GM12878 (cell line): ENCODE data around the gene EEF2KMT. TPM values are rescaled to one million over a fixed set of nuclear protein-coding genes. Genes with fewer than 3 reads are reported as not detected.

ENCODE experiments used
- ATAC-seq: fragments of 200-7000 bp; cut with Tn5 transposase; 3 replicates; pipeline ENCODE4 v1.9.1; 2020; ENCODE audit warnings: mild to moderate bottlenecking, moderate library complexity
- BruUV-seq: library from RNA; stranded (reverse); fragments of 400-500 nt; replicated peaks from 2 replicates; lab custom pipeline; 2021; lab: Mats Ljungman, UMichigan
- CTCF ChIA-PET: fragments of 300-600 bp; sonication (Branson Sonifier 250); formaldehyde crosslinking; extraction: SDS; loops from one replicate; lab custom pipeline; 2021; ENCODE audit warnings: inconsistent platforms; lab: Yijun Ruan, JAX
- POLR2A ChIA-PET: fragments of 350-600 bp; formaldehyde crosslinking; extraction: SDS; loops from one replicate; lab custom pipeline; 2021; ENCODE audit warnings: inconsistent platforms; lab: Charles Lee
- RAD21 ChIA-PET: fragments of 300-600 bp; sonication (Branson Sonifier 250); formaldehyde crosslinking; loops from one replicate; lab custom pipeline; 2023; ENCODE audit warnings: antibody characterized with exemption; ENCODE audit not compliant: unreplicated experiment; lab: Charles Lee
- SMC1A ChIA-PET: fragments of 300-600 bp; sonication (Branson Sonifier 250); formaldehyde crosslinking; loops from one replicate; lab custom pipeline; 2023; ENCODE audit not compliant: unreplicated experiment, uncharacterized antibody; lab: Charles Lee
- DNase-seq: peaks from one replicate; pipeline ENCODE4 v3.0.0-alpha.2; 2011; ENCODE audit warnings: low read depth, low spot score
- FAIRE-seq: peaks from 3 replicates; lab custom pipeline; 2011; peaks lifted over from hg19 to GRCh38; lab: Jason Lieb, UNC
- H2AFZ ChIP-seq: 2 replicates; pipeline ENCODE4 v1.6.0; 2011; ENCODE audit warnings: low read depth, low read length, control low read depth; ENCODE audit not compliant: control insufficient read depth
- H3K27ac ChIP-seq: 2 replicates; pipeline ENCODE4 v1.5.1; 2011; ENCODE audit warnings: control low read depth; ENCODE audit not compliant: control insufficient read depth, insufficient read depth
- H3K27me3 ChIP-seq, 2 experiments: replicated peaks in 1 of 2; 2 replicates each; pipeline versions ENCODE4 v1.6.0 to v1.6.1; 2011; ENCODE audit warnings: low read length in 1 of 2; ENCODE audit not compliant: control insufficient read depth in 2 of 2, insufficient read depth in 2 of 2
- H3K36me3 ChIP-seq, 2 experiments: 2 replicates each; pipeline ENCODE4 v1.5.1; 2011; ENCODE audit warnings: low read length in 1 of 2; ENCODE audit not compliant: control insufficient read depth in 2 of 2, insufficient read depth in 2 of 2
- H3K4me1 ChIP-seq: 2 replicates; pipeline ENCODE4 v1.6.1; 2011; ENCODE audit warnings: mild to moderate bottlenecking, low read length, moderate library complexity, mixed read lengths; ENCODE audit not compliant: control insufficient read depth, insufficient read depth
- H3K4me2 ChIP-seq: 2 replicates; pipeline ENCODE4 v1.6.0; 2011; ENCODE audit warnings: control low read depth; ENCODE audit not compliant: control insufficient read depth, insufficient read depth
- H3K4me3 ChIP-seq: fragments of 200-600 bp; sonication (generic); 2 replicates; pipeline ENCODE4 v1.5.1; 2016
- H3K79me2 ChIP-seq: 2 replicates; pipeline ENCODE4 v1.6.0; 2011; ENCODE audit warnings: low read length; ENCODE audit not compliant: control insufficient read depth, insufficient read depth
- H3K9ac ChIP-seq: 2 replicates; pipeline ENCODE4 v1.8.0; 2011; ENCODE audit warnings: low read length, control low read depth, mixed read lengths; ENCODE audit not compliant: control insufficient read depth, insufficient read depth
- H3K9me3 ChIP-seq: replicated peaks from 3 replicates; pipeline ENCODE4 v1.5.1; 2011; ENCODE audit warnings: mild to moderate bottlenecking, low read length; ENCODE audit not compliant: control insufficient read depth, insufficient read depth
- H4K20me1 ChIP-seq: 2 replicates; pipeline ENCODE4 v1.6.0; 2011; ENCODE audit not compliant: control insufficient read depth, insufficient read depth
- BMI1 ChIP-seq: fragments of 450-650 bp; IDR thresholded peaks from 2 replicates; pipeline ENCODE4 v1.6.1; 2016; ENCODE audit warnings: mild to moderate bottlenecking, moderate library complexity, borderline replicate concordance
- CEBPB ChIP-seq, 2 experiments: fragments of 150-350 bp in 1 of 2; IDR thresholded peaks; 2 replicates each; pipeline ENCODE4 v1.6.1; 2012 to 2014; ENCODE audit warnings: low read depth in 2 of 2, low read length in 2 of 2, borderline replicate concordance in 1 of 2, inconsistent platforms in 1 of 2
- IKZF1 ChIP-seq: fragments of 450-650 bp; conservative IDR thresholded peaks from 2 replicates; pipeline ENCODE4 v1.6.1; 2017; ENCODE audit warnings: antibody characterized with exemption, mild to moderate bottlenecking
- JUND ChIP-seq: IDR thresholded peaks from 2 replicates; pipeline ENCODE4 v1.6.1; 2012; ENCODE audit warnings: low read depth, mild to moderate bottlenecking, low read length, improper control_type of control experiment, moderate library complexity
- KAT2A ChIP-seq: conservative IDR thresholded peaks from 2 replicates; pipeline ENCODE4 v1.6.1; 2011; ENCODE audit warnings: low read depth, low read length; ENCODE audit not compliant: control insufficient read depth
- RBBP5 ChIP-seq: fragments of 200-600 bp; sonication (generic); conservative IDR thresholded peaks from 2 replicates; pipeline ENCODE4 v1.6.1; 2016
- SP1 ChIP-seq: IDR thresholded peaks from one replicate; pipeline ENCODE4 v1.6.1; 2011; ENCODE audit warnings: low read depth, low read length
- ZNF217 ChIP-seq: fragments of 450-650 bp; IDR thresholded peaks from 2 replicates; pipeline ENCODE4 v1.6.1; 2017; ENCODE audit warnings: antibody characterized with exemption, mild to moderate bottlenecking
- ZNF274 ChIP-seq: IDR thresholded peaks from one replicate; pipeline ENCODE4 v1.8.0; 2011; ENCODE audit not compliant: insufficient read length, insufficient read depth
- WGBS: methylation state at CpG from one replicate; pipeline ENCODE4 v1.1.6; 2016; ENCODE audit warnings: low lambda C conversion rate; ENCODE audit not compliant: insufficient replicate concordance, insufficient coverage; ENCODE audit errors: missing lambda C conversion rate; 5-methylcytosine and 5-hydroxymethylcytosine counted together
- in situ Hi-C: fragments of 300-500 bp; cut with MboI; formaldehyde crosslinking; loops from 9 replicates; pipeline ENCODE4 v1.14.3; 2018; ENCODE audit warnings: mixed read lengths
- intact Hi-C: fragments of 100-400 bp; cut with micrococcal nuclease; formaldehyde crosslinking; loops from one replicate; pipeline ENCODE4 v1.14.2; 2022; ENCODE audit not compliant: unreplicated experiment
- polyA plus RNA-seq, 11 experiments: library from polyadenylated mRNA; depleted of rRNA in 4 of 11; unstranded in 6 of 11; stranded (reverse) in 5 of 11; fragments of >200 nt; fragmentation: Nextera tagmentation in 4 of 11; fragmentation: Illumina TruSeq in 1 of 11; extraction: Ambion mirVana in 4 of 11; extraction: Trizol in 1 of 11; gene quantifications; 1 replicate in 1 of 11; 2 replicates in 10 of 11; pipeline versions ENCODE4 v1.2.1 to v1.2.3, GENCODE V29; 2011 to 2016; ENCODE audit warnings: inconsistent platforms in 2 of 11, missing spikeins in 2 of 11, low read depth in 1 of 11
- total RNA-seq, 4 experiments: library from RNA; depleted of rRNA in 3 of 4; stranded (reverse); fragments of >200 nt in 3 of 4; fragmentation: Illumina TruSeq in 1 of 4; extraction: Trizol in 1 of 4; gene quantifications; 2 replicates each; pipeline versions ENCODE4 v1.2.1 to v1.2.3, GENCODE V29; 2013 to 2021
- TF ChIP-seq, protein P1 (sequence below): fragments of 450-650 bp; IDR thresholded peaks from 2 replicates; pipeline ENCODE4 v1.6.1; 2017; ENCODE audit warnings: mild to moderate bottlenecking
- TF ChIP-seq, protein P2 (sequence below): fragments of 450-650 bp; IDR thresholded peaks from 2 replicates; pipeline ENCODE4 v1.6.1; 2016; ENCODE audit warnings: mild to moderate bottlenecking
- TF ChIP-seq, protein P3 (sequence below): fragments of 450-650 bp; IDR thresholded peaks from 2 replicates; pipeline ENCODE4 v1.6.1; 2017; ENCODE audit warnings: mild to moderate bottlenecking, moderate library complexity
- TF ChIP-seq, protein P4 (sequence below): IDR thresholded peaks from 2 replicates; pipeline ENCODE4 v1.6.1; 2012; ENCODE audit warnings: mild to moderate bottlenecking, low read depth, low read length

EEF2KMT gene
- total and polyA plus RNA-seq, 10 of the 15 experiments (the other 5 are each of a cell fraction or from before 2014, with no cell fraction given): 3.8 to 28.1 (median 14.3) TPM

DNA sequence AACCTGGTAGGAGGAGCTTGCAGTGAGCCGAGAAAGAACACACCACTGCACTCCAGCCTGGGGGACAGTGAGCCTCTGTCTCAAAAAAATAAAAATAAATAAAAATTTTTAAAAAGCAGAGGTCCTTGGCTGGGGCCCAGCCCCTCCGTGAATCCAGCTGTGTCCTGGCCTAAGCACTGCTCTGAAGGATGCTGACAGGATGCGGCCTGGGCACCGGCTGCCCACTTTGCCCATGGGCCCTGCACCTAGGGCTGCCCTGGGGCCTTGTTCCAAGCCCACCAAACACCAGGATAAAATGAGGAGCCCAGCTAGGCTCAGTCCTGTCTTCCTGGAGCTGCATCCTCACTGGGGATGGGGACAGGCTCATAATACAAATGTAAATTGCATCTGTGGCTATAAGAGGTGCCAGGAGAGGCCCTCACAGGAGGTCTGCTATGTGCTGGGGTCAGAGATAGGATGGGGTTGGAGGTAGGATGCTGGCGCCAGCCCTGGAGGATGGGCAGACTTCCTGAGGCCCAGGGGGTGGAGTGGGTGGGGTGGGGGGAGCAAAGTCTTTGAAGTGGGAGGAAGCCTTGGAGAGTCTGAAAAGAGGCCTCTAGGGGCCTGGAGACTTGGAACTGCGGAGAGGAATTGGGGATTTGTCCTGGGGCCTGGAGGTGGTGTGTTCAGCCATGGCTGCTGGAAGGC lies 38.1 kb downstream of the EEF2KMT start:
- H2AFZ ChIP-seq: no peak overlapping the region
- H3K36me3 ChIP-seq: no peaks in the 10 kb centered on the region
- no peaks in the 10 kb centered on the region for H4K20me1 ChIP-seq
- in situ Hi-C loops: no loop called here
- SMC1A ChIA-PET: no interaction called here
- no peaks in the 10 kb centered on the region for H3K9me3 ChIP-seq
- FAIRE-seq (no peak), DNase-seq (no peak), ATAC-seq (no peak)
- H3K79me2 ChIP-seq: no peaks in the 10 kb centered on the region
- BruUV-seq: no TSS peak
- no peak overlapping the region for H3K9ac ChIP-seq
- intact Hi-C loops: loop anchor here (10.0 kb wide), 1 partner anchor 85 kb away; no protein-coding TSS in a partner anchor
- no peaks in the 10 kb centered on the region; a peak in 1 of 4 replicates for H3K27me3 ChIP-seq
- peaks cover 12% of the 10 kb centered on the region for H3K4me1 ChIP-seq
- H3K4me3 ChIP-seq: no peak overlapping the region
- RAD21 ChIA-PET: no interaction called here
- POLR2A ChIA-PET: no interaction called here
- 58% methylated on average over 6 of the region's 6 CpGs for WGBS
- H3K27ac ChIP-seq: no peak overlapping the region
- no peak overlapping the region for H3K4me2 ChIP-seq
- CTCF ChIA-PET: no interaction called here
- TF ChIP-seq JUND (no peak), KAT2A (no peak), CEBPB (IDR thresholded peaks at IDR 0.05; ENCODE audit: borderline replicate concordance in 1 of 2, low read depth in 2 of 2, low read length in 2 of 2) (no peak), IKZF1 (no peak), ZNF217 (no peak), BMI1 (no peak), SP1 (no peak), ZNF274 (no peak), RBBP5 (no peak)
- TF ChIP-seq, protein P1, sequence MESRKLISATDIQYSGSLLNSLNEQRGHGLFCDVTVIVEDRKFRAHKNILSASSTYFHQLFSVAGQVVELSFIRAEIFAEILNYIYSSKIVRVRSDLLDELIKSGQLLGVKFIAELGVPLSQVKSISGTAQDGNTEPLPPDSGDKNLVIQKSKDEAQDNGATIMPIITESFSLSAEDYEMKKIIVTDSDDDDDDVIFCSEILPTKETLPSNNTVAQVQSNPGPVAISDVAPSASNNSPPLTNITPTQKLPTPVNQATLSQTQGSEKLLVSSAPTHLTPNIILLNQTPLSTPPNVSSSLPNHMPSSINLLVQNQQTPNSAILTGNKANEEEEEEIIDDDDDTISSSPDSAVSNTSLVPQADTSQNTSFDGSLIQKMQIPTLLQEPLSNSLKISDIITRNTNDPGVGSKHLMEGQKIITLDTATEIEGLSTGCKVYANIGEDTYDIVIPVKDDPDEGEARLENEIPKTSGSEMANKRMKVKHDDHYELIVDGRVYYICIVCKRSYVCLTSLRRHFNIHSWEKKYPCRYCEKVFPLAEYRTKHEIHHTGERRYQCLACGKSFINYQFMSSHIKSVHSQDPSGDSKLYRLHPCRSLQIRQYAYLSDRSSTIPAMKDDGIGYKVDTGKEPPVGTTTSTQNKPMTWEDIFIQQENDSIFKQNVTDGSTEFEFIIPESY: no peak
- TF ChIP-seq, protein P2, sequence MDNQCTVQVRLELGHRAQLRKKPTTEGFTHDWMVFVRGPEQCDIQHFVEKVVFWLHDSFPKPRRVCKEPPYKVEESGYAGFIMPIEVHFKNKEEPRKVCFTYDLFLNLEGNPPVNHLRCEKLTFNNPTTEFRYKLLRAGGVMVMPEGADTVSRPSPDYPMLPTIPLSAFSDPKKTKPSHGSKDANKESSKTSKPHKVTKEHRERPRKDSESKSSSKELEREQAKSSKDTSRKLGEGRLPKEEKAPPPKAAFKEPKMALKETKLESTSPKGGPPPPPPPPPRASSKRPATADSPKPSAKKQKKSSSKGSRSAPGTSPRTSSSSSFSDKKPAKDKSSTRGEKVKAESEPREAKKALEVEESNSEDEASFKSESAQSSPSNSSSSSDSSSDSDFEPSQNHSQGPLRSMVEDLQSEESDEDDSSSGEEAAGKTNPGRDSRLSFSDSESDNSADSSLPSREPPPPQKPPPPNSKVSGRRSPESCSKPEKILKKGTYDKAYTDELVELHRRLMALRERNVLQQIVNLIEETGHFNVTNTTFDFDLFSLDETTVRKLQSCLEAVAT: no peak
- TF ChIP-seq, protein P3, sequence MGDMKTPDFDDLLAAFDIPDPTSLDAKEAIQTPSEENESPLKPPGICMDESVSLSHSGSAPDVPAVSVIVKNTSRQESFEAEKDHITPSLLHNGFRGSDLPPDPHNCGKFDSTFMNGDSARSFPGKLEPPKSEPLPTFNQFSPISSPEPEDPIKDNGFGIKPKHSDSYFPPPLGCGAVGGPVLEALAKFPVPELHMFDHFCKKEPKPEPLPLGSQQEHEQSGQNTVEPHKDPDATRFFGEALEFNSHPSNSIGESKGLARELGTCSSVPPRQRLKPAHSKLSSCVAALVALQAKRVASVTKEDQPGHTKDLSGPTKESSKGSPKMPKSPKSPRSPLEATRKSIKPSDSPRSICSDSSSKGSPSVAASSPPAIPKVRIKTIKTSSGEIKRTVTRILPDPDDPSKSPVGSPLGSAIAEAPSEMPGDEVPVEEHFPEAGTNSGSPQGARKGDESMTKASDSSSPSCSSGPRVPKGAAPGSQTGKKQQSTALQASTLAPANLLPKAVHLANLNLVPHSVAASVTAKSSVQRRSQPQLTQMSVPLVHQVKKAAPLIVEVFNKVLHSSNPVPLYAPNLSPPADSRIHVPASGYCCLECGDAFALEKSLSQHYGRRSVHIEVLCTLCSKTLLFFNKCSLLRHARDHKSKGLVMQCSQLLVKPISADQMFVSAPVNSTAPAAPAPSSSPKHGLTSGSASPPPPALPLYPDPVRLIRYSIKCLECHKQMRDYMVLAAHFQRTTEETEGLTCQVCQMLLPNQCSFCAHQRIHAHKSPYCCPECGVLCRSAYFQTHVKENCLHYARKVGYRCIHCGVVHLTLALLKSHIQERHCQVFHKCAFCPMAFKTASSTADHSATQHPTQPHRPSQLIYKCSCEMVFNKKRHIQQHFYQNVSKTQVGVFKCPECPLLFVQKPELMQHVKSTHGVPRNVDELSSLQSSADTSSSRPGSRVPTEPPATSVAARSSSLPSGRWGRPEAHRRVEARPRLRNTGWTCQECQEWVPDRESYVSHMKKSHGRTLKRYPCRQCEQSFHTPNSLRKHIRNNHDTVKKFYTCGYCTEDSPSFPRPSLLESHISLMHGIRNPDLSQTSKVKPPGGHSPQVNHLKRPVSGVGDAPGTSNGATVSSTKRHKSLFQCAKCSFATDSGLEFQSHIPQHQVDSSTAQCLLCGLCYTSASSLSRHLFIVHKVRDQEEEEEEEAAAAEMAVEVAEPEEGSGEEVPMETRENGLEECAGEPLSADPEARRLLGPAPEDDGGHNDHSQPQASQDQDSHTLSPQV: no peak
- TF ChIP-seq, protein P4, sequence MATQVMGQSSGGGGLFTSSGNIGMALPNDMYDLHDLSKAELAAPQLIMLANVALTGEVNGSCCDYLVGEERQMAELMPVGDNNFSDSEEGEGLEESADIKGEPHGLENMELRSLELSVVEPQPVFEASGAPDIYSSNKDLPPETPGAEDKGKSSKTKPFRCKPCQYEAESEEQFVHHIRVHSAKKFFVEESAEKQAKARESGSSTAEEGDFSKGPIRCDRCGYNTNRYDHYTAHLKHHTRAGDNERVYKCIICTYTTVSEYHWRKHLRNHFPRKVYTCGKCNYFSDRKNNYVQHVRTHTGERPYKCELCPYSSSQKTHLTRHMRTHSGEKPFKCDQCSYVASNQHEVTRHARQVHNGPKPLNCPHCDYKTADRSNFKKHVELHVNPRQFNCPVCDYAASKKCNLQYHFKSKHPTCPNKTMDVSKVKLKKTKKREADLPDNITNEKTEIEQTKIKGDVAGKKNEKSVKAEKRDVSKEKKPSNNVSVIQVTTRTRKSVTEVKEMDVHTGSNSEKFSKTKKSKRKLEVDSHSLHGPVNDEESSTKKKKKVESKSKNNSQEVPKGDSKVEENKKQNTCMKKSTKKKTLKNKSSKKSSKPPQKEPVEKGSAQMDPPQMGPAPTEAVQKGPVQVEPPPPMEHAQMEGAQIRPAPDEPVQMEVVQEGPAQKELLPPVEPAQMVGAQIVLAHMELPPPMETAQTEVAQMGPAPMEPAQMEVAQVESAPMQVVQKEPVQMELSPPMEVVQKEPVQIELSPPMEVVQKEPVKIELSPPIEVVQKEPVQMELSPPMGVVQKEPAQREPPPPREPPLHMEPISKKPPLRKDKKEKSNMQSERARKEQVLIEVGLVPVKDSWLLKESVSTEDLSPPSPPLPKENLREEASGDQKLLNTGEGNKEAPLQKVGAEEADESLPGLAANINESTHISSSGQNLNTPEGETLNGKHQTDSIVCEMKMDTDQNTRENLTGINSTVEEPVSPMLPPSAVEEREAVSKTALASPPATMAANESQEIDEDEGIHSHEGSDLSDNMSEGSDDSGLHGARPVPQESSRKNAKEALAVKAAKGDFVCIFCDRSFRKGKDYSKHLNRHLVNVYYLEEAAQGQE: no peak
